HepG2 (cell line): ENCODE results near the gene CHKB. TPM values are rescaled to one million over a fixed set of nuclear protein-coding genes. Genes with fewer than 3 reads are reported as not detected.
A peak's percentile ranks its signal among the peaks of the same experiment; 100 is the strongest.

Experiments used
- ATAC-seq: fragments of 200-7000 bp; cut with Tn5 transposase; 3 replicates; pipeline ENCODE4 v1.9.1; 2020; ENCODE audit warnings: mild to moderate bottlenecking, moderate library complexity
- BruUV-seq: library from RNA; stranded (reverse); fragments of 400-500 nt; replicated peaks from 2 replicates; lab custom pipeline; 2021; lab: Mats Ljungman, UMichigan
- CTCF ChIA-PET: fragments of 300-600 bp; formaldehyde crosslinking; extraction: SDS; loops from one replicate; lab custom pipeline; 2021; ENCODE audit warnings: low total read pairs, inconsistent platforms, low intra/inter-chr PET ratio; lab: Yijun Ruan, JAX
- POLR2A ChIA-PET: fragments of 350-600 bp; sonication (Branson Sonifier 250); formaldehyde crosslinking; loops from one replicate; lab custom pipeline; 2020; ENCODE audit warnings: antibody characterized with exemption, inconsistent platforms; lab: Yijun Ruan, JAX
- DNase-seq: peaks from one replicate; pipeline ENCODE4 v3.0.0-alpha.2; 2015; ENCODE audit warnings: low spot score
- FAIRE-seq: peaks from 3 replicates; lab custom pipeline; 2011; peaks lifted over from hg19 to GRCh38; lab: Jason Lieb, UNC
- H2AFZ ChIP-seq: one replicate; pipeline ENCODE4 v1.6.1; 2011; ENCODE audit warnings: low read length, inconsistent platforms
- H3K27ac ChIP-seq: fragments of 300-600 bp; 3 replicates; pipeline ENCODE4 v1.8.0; 2011; ENCODE audit warnings: mixed run types, mild to moderate bottlenecking, mixed read lengths, low read length, inconsistent platforms; ENCODE audit not compliant: insufficient read depth; ENCODE audit errors: extremely low read length
- H3K27me3 ChIP-seq, 2 experiments: fragments of 200-600 bp in 1 of 2; 2 replicates in 1 of 2; 3 replicates in 1 of 2; pipeline versions ENCODE4 v1.6.0 to v1.8.0; 2011; ENCODE audit warnings: low read length in 2 of 2, mild to moderate bottlenecking in 2 of 2, moderate library complexity in 2 of 2, inconsistent platforms in 1 of 2; ENCODE audit not compliant: insufficient read depth in 2 of 2, control insufficient read depth in 1 of 2
- H3K36me3 ChIP-seq, 2 experiments: fragments of 200-600 bp in 1 of 2; replicated peaks in 1 of 2; 2 replicates in 1 of 2; 3 replicates in 1 of 2; pipeline versions ENCODE4 v1.5.1 to v1.8.0; 2011; ENCODE audit warnings: low read length in 2 of 2, inconsistent platforms in 1 of 2; ENCODE audit not compliant: insufficient read depth in 2 of 2, control insufficient read depth in 1 of 2
- H3K4me1 ChIP-seq: 2 replicates; pipeline ENCODE4 v1.5.1; 2012; ENCODE audit warnings: low read length, inconsistent platforms; ENCODE audit not compliant: insufficient read depth
- H3K4me2 ChIP-seq: 2 replicates; pipeline ENCODE4 v1.6.0; 2011; ENCODE audit warnings: low read depth, low read length, inconsistent platforms
- H3K4me3 ChIP-seq, 3 experiments: fragments of 200-600 bp in 1 of 3; sonication (generic), shearing (Covaris generic) in 1 of 3; replicated peaks in 1 of 3; 2 replicates each; pipeline ENCODE4 v1.5.1; 2011 to 2016; ENCODE audit warnings: low read length in 3 of 3, inconsistent platforms in 2 of 3, low read depth in 2 of 3, mild to moderate bottlenecking in 2 of 3, control low read depth in 1 of 3, mixed read lengths in 1 of 3; ENCODE audit not compliant: insufficient read depth in 1 of 3
- H3K79me2 ChIP-seq: one replicate; pipeline ENCODE4 v1.6.1; 2011; ENCODE audit warnings: low read length, inconsistent platforms; ENCODE audit not compliant: insufficient read depth
- H3K9ac ChIP-seq: 2 replicates; pipeline ENCODE4 v1.6.0; 2011; ENCODE audit warnings: mild to moderate bottlenecking, low read depth, low read length, inconsistent platforms; ENCODE audit not compliant: insufficient read depth
- H3K9me3 ChIP-seq: 2 replicates; pipeline ENCODE4 v1.5.1; 2012; ENCODE audit warnings: mild to moderate bottlenecking, low read length
- H4K20me1 ChIP-seq: 2 replicates; pipeline ENCODE4 v1.6.0; 2011; ENCODE audit warnings: inconsistent platforms, mild to moderate bottlenecking, low read length, moderate library complexity; ENCODE audit not compliant: insufficient read depth
- EZH2 ChIP-seq: conservative IDR thresholded peaks from 2 replicates; pipeline ENCODE4 v1.6.1; 2012; ENCODE audit warnings: mild to moderate bottlenecking, low read depth, low read length, moderate library complexity
- JUND ChIP-seq: sonication (generic); formaldehyde crosslinking; IDR thresholded peaks from 2 replicates; pipeline ENCODE4 v1.8.0; 2022; ENCODE audit warnings: mild to moderate bottlenecking, missing genetic modification reagents
- KDM5B ChIP-seq: sonication (generic); formaldehyde crosslinking; IDR thresholded peaks from 2 replicates; pipeline ENCODE4 v1.4.0; 2020; ENCODE audit warnings: missing genetic modification reagents, mild to moderate bottlenecking, borderline replicate concordance
- ZNF567 ChIP-seq: sonication (generic); formaldehyde crosslinking; IDR thresholded peaks from 2 replicates; pipeline ENCODE4 v1.8.1; 2023; ENCODE audit warnings: mild to moderate bottlenecking, missing genetic modification reagents, borderline replicate concordance
- WGBS: methylation state at CpG from one replicate; pipeline ENCODE4 v1.1.6; 2017; ENCODE audit warnings: low lambda C conversion rate; 5-methylcytosine and 5-hydroxymethylcytosine counted together
- in situ Hi-C: cut with HindIII; loops from 2 replicates; pipeline ENCODE4 v1.10.0; 2017; ENCODE audit warnings: low pct_unique_long_range_greater_than_20kb; ENCODE audit not compliant: extremely low pct_ligation_motif_present
- intact Hi-C: fragments of 100-400 bp; cut with micrococcal nuclease; formaldehyde crosslinking; loops from one replicate; pipeline ENCODE4 v1.10.0; 2022; ENCODE audit not compliant: unreplicated experiment
- polyA plus RNA-seq, 8 experiments: library from polyadenylated mRNA; depleted of rRNA in 3 of 8; stranded (reverse) in 7 of 8; unstranded in 1 of 8; fragments of >200 nt; fragmentation: Illumina TruSeq in 4 of 8; extraction: Trizol in 4 of 8; gene quantifications; 2 replicates each; pipeline versions ENCODE4 v1.2.1 to v1.2.3, GENCODE V29; 2011 to 2016; ENCODE audit warnings: low read depth in 4 of 8, missing spikeins in 1 of 8, mixed read lengths in 1 of 8; ENCODE audit not compliant: insufficient read depth in 1 of 8
- total RNA-seq, 5 experiments: library from RNA; depleted of rRNA; stranded (reverse); fragments of >200 nt; fragmentation: Illumina TruSeq; extraction: Trizol; gene quantifications; 2 replicates each; pipeline ENCODE4 v1.2.3, GENCODE V29; 2016; ENCODE audit warnings: low read depth in 1 of 5
- TF ChIP-seq, protein P1 (sequence below): sonication (generic); formaldehyde crosslinking; IDR thresholded peaks from one replicate; pipeline ENCODE4 v1.5.1; 2020; ENCODE audit warnings: mild to moderate bottlenecking, missing genetic modification reagents; ENCODE audit errors: not compliant biosample characterization
- TF ChIP-seq, protein P2 (sequence below): sonication (generic); formaldehyde crosslinking; IDR thresholded peaks from 2 replicates; pipeline ENCODE4 v1.4.0; 2020; ENCODE audit warnings: missing genetic modification reagents
- TF ChIP-seq, protein P3 (sequence below): sonication (generic); formaldehyde crosslinking; IDR thresholded peaks from 2 replicates; pipeline ENCODE4 v1.5.1; 2020; ENCODE audit warnings: missing genetic modification reagents, mild to moderate bottlenecking, borderline replicate concordance

Gene CHKB
- total and polyA plus RNA-seq, 2 of the 13 experiments (the other 11 are each of a cell fraction or from before 2014, with no cell fraction given), result 24.5 to 42.7 TPM

DNA sequence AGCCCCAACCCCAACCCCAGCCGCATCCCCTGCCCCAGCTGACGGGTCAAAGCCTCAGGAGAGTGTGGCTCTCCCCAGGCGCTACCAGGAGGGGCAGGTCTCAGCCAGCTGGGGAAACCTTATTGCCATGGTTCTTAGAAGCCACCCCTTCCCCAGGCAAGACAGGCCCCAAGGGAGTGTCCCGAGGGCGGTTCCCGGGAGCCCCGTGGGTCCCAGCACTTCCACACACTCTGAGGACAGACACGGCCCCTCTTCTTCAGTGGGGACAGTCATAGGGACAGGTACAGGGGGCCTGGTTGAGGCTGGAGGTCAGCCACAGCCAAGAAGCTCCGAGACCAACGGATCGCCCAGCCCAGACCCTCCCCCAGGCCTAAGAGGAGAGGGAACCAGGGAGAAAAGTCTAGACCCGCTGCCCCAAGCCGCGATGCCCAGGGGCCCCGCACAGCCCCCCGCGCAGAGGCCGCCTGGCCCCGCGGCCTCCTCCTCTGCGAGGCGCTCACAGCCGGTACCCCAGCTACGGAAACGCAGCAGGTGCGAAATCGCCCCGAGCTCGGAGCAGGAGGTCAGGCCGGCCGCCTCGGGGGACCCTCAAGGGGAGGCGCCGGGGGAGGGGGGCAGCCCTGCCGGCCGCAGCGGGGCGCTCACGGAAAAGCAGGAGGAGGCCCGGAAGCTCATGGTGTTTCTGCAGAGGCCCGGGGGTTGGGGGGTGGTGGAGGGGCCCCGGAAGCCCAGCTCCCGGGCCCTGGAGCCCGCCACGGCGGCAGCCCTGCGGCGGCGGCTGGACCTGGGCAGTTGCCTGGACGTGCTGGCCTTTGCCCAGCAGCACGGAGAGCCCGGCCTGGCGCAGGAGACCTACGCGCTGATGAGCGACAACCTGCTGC is 34.4 kb downstream of the CHKB start:
- TF ChIP-seq, protein P1, sequence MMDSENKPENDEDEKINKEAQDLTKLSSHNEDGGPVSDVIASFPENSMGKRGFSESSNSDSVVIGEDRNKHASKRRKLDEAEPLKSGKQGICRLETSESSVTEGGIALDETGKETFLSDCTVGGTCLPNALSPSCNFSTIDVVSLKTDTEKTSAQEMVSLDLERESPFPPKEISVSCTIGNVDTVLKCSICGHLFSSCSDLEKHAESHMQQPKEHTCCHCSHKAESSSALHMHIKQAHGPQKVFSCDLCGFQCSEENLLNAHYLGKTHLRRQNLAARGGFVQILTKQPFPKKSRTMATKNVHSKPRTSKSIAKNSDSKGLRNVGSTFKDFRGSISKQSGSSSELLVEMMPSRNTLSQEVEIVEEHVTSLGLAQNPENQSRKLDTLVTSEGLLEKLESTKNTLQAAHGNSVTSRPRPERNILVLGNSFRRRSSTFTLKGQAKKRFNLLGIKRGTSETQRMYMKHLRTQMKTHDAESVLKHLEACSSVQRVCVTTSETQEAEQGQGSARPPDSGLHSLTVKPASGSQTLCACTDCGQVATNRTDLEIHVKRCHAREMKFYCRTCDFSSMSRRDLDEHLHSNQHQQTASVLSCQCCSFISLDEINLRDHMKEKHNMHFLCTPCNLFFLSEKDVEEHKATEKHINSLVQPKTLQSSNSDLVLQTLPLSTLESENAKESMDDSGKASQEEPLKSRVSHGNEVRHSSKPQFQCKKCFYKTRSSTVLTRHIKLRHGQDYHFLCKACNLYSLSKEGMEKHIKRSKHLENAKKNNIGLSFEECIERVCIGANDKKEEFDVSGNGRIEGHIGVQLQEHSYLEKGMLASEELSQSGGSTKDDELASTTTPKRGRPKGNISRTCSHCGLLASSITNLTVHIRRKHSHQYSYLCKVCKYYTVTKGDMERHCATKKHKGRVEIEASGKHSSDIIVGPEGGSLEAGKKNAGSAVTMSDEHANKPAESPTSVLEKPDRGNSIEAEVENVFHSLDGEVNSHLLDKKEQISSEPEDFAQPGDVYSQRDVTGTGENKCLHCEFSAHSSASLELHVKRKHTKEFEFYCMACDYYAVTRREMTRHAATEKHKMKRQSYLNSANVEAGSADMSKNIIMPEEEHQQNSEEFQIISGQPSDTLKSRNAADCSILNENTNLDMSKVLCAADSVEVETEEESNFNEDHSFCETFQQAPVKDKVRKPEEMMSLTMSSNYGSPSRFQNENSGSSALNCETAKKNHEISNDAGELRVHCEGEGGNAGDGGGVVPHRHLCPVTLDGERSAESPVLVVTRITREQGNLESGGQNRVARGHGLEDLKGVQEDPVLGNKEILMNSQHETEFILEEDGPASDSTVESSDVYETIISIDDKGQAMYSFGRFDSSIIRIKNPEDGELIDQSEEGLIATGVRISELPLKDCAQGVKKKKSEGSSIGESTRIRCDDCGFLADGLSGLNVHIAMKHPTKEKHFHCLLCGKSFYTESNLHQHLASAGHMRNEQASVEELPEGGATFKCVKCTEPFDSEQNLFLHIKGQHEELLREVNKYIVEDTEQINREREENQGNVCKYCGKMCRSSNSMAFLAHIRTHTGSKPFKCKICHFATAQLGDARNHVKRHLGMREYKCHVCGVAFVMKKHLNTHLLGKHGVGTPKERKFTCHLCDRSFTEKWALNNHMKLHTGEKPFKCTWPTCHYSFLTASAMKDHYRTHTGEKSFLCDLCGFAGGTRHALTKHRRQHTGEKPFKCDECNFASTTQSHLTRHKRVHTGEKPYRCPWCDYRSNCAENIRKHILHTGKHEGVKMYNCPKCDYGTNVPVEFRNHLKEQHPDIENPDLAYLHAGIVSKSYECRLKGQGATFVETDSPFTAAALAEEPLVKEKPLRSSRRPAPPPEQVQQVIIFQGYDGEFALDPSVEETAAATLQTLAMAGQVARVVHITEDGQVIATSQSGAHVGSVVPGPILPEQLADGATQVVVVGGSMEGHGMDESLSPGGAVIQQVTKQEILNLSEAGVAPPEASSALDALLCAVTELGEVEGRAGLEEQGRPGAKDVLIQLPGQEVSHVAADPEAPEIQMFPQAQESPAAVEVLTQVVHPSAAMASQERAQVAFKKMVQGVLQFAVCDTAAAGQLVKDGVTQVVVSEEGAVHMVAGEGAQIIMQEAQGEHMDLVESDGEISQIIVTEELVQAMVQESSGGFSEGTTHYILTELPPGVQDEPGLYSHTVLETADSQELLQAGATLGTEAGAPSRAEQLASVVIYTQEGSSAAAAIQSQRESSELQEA, result no peak
- TF ChIP-seq, protein P2, sequence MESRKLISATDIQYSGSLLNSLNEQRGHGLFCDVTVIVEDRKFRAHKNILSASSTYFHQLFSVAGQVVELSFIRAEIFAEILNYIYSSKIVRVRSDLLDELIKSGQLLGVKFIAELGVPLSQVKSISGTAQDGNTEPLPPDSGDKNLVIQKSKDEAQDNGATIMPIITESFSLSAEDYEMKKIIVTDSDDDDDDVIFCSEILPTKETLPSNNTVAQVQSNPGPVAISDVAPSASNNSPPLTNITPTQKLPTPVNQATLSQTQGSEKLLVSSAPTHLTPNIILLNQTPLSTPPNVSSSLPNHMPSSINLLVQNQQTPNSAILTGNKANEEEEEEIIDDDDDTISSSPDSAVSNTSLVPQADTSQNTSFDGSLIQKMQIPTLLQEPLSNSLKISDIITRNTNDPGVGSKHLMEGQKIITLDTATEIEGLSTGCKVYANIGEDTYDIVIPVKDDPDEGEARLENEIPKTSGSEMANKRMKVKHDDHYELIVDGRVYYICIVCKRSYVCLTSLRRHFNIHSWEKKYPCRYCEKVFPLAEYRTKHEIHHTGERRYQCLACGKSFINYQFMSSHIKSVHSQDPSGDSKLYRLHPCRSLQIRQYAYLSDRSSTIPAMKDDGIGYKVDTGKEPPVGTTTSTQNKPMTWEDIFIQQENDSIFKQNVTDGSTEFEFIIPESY, result peak; percentile 97
- TF ChIP-seq KDM5B (no peak), JUND (CRISPR knock-in tag) (no peak), ZNF567 (CRISPR knock-in tag) (no peak), EZH2 (no peak)
- TF ChIP-seq, protein P3, sequence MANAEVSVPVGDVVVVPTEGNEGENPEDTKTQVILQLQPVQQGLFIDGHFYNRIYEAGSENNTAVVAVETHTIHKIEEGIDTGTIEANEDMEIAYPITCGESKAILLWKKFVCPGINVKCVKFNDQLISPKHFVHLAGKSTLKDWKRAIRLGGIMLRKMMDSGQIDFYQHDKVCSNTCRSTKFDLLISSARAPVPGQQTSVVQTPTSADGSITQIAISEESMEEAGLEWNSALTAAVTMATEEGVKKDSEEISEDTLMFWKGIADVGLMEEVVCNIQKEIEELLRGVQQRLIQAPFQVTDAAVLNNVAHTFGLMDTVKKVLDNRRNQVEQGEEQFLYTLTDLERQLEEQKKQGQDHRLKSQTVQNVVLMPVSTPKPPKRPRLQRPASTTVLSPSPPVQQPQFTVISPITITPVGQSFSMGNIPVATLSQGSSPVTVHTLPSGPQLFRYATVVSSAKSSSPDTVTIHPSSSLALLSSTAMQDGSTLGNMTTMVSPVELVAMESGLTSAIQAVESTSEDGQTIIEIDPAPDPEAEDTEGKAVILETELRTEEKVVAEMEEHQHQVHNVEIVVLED, result no peak
- no peak overlapping the region for H3K4me2 ChIP-seq
- peaks cover 3 to 30% of the 10 kb centered on the region in 2 experiments for H3K27me3 ChIP-seq
- BruUV-seq, result no TSS peak
- in situ Hi-C loops, result no loop called here
- 88% methylated on average over 24 of the region's 56 CpGs for WGBS
- H3K9ac ChIP-seq, result no peak overlapping the region
- no peak for ATAC-seq
- peaks cover 24% of the 10 kb centered on the region for H3K4me1 ChIP-seq
- H3K9me3 ChIP-seq, result no peaks in the 10 kb centered on the region
- no peak overlapping the region for H2AFZ ChIP-seq
- no peaks in the 10 kb centered on the region for H4K20me1 ChIP-seq
- no peak for DNase-seq
- H3K36me3 ChIP-seq, result no peaks in the 10 kb centered on the region
- no peak for FAIRE-seq
- ChIA-PET CTCF (no interaction called here), POLR2A (interaction anchor here (0.6 to 4.2 kb wide), 5 partner anchors 9 to 656 kb away, joined by 3 to 34 read pairs (median 8); partner anchors contain the start of genes SCO2 and SYCE3)
- intact Hi-C loops, result no loop called here
- no peak overlapping the region for H3K27ac ChIP-seq
- H3K79me2 ChIP-seq, result no peaks in the 10 kb centered on the region
- H3K4me3 ChIP-seq, result no peak overlapping the region
